HEK293 (cell line): Measurements from ENCODE around the gene CRACR2A.
A peak's percentile ranks its signal among the peaks of the same experiment; 100 is the strongest.

ENCODE experiments used
- CTCF ChIA-PET: fragments of 350-600 bp; formaldehyde crosslinking; extraction: SDS; loops from one replicate; lab custom pipeline; 2021; ENCODE audit warnings: antibody characterized with exemption; lab: Yijun Ruan, JAX
- POLR2A ChIA-PET: fragments of 300-600 bp; formaldehyde crosslinking; extraction: SDS; loops from one replicate; lab custom pipeline; 2020; ENCODE audit warnings: antibody characterized with exemption, inconsistent platforms; lab: Yijun Ruan, JAX
- H3K27ac ChIP-seq: fragments of 200-500 bp; sonication (Bioruptor generic); 2 replicates; pipeline ENCODE4 v1.5.1; 2014; ENCODE audit warnings: low read depth, low read length, control low read depth, inconsistent platforms; ENCODE audit errors: extremely low read depth
- H3K36me3 ChIP-seq, 2 experiments: fragments of 200-500 bp in 1 of 2; sonication (Bioruptor generic) in 1 of 2; 1 replicate in 1 of 2; 2 replicates in 1 of 2; pipeline ENCODE4 v1.5.1; 2014 to 2017; ENCODE audit warnings: inconsistent platforms in 2 of 2, low read length in 2 of 2; ENCODE audit not compliant: control insufficient read depth in 2 of 2, insufficient read depth in 1 of 2
- H3K4me1 ChIP-seq: fragments of 200-500 bp; sonication (Bioruptor generic); 2 replicates; pipeline ENCODE4 v1.5.1; 2014; ENCODE audit warnings: mild to moderate bottlenecking, low read length, inconsistent platforms; ENCODE audit not compliant: control insufficient read depth, insufficient read depth
- H3K4me3 ChIP-seq: 2 replicates; pipeline ENCODE4 v1.5.1; 2011; ENCODE audit warnings: low read depth, mild to moderate bottlenecking, control low read depth, low read length, moderate library complexity
- H3K9me3 ChIP-seq: fragments of 200-500 bp; sonication (Bioruptor generic); 2 replicates; pipeline ENCODE4 v1.5.1; 2014; ENCODE audit warnings: low read depth, low read length, inconsistent platforms; ENCODE audit not compliant: control insufficient read depth, insufficient read depth
- GFI1B ChIP-seq: fragments of 450-650 bp; formaldehyde crosslinking; IDR thresholded peaks from 2 replicates; pipeline ENCODE4 v1.5.1; 2016; ENCODE audit warnings: missing biosample characterization, missing genetic modification characterization
- HOXA7 ChIP-seq: sonication (generic); formaldehyde crosslinking; IDR thresholded peaks from 2 replicates; pipeline ENCODE4 v1.8.1; 2022; ENCODE audit warnings: missing genetic modification reagents, borderline replicate concordance
- KLF16 ChIP-seq: fragments of 450-650 bp; formaldehyde crosslinking; IDR thresholded peaks from 2 replicates; pipeline ENCODE4 v1.5.1; 2017; ENCODE audit warnings: missing biosample characterization, missing genetic modification characterization
- KLF9 ChIP-seq: fragments of 450-650 bp; formaldehyde crosslinking; IDR thresholded peaks from 2 replicates; pipeline ENCODE4 v1.5.1; 2016; ENCODE audit warnings: missing biosample characterization, missing genetic modification characterization, low read depth
- PATZ1 ChIP-seq: fragments of 450-650 bp; formaldehyde crosslinking; IDR thresholded peaks from 2 replicates; pipeline ENCODE4 v1.5.1; 2016; ENCODE audit warnings: missing biosample characterization, missing genetic modification characterization
- SALL2 ChIP-seq: fragments of 450-650 bp; formaldehyde crosslinking; IDR thresholded peaks from 2 replicates; pipeline ENCODE4 v1.5.0; 2017; ENCODE audit warnings: missing biosample characterization, mild to moderate bottlenecking, missing genetic modification characterization, borderline replicate concordance
- ZNF112 ChIP-seq: fragments of 450-650 bp; formaldehyde crosslinking; IDR thresholded peaks from 2 replicates; pipeline ENCODE4 v1.5.0; 2017; ENCODE audit warnings: missing biosample characterization, missing genetic modification characterization
- ZNF133 ChIP-seq: fragments of 450-650 bp; formaldehyde crosslinking; IDR thresholded peaks from 2 replicates; pipeline ENCODE4 v1.5.1; 2016; ENCODE audit warnings: missing biosample characterization, missing genetic modification characterization
- ZNF138 ChIP-seq: fragments of 450-650 bp; formaldehyde crosslinking; IDR thresholded peaks from 2 replicates; pipeline ENCODE4 v1.5.1; 2016; ENCODE audit warnings: missing biosample characterization, missing genetic modification characterization, borderline replicate concordance
- ZNF2 ChIP-seq: fragments of 450-650 bp; formaldehyde crosslinking; IDR thresholded peaks from 2 replicates; pipeline ENCODE4 v1.5.1; 2016; ENCODE audit warnings: missing biosample characterization, missing genetic modification characterization
- ZNF292 ChIP-seq: fragments of 450-650 bp; formaldehyde crosslinking; IDR thresholded peaks from 2 replicates; pipeline ENCODE4 v1.5.1; 2016; ENCODE audit warnings: low read depth, missing biosample characterization, missing genetic modification characterization, borderline replicate concordance
- ZNF302 ChIP-seq: fragments of 450-650 bp; formaldehyde crosslinking; IDR thresholded peaks from 2 replicates; pipeline ENCODE4 v1.5.1; 2016; ENCODE audit warnings: missing biosample characterization, missing genetic modification characterization, low read depth
- ZNF354C ChIP-seq: fragments of 450-650 bp; formaldehyde crosslinking; IDR thresholded peaks from 2 replicates; pipeline ENCODE4 v1.5.1; 2016; ENCODE audit warnings: missing biosample characterization, missing genetic modification characterization, low read depth, borderline replicate concordance
- ZNF48 ChIP-seq: fragments of 450-650 bp; formaldehyde crosslinking; IDR thresholded peaks from 2 replicates; pipeline ENCODE4 v1.5.1; 2016; ENCODE audit warnings: missing biosample characterization, missing genetic modification characterization
- ZNF488 ChIP-seq: fragments of 450-650 bp; formaldehyde crosslinking; IDR thresholded peaks from 2 replicates; pipeline ENCODE4 v1.5.1; 2016; ENCODE audit warnings: missing biosample characterization, missing genetic modification characterization
- ZNF560 ChIP-seq: fragments of 450-650 bp; formaldehyde crosslinking; IDR thresholded peaks from 2 replicates; pipeline ENCODE4 v1.5.1; 2017; ENCODE audit warnings: missing biosample characterization, missing genetic modification characterization, borderline replicate concordance
- ZNF654 ChIP-seq: fragments of 450-650 bp; formaldehyde crosslinking; IDR thresholded peaks from 2 replicates; pipeline ENCODE4 v1.5.1; 2016; ENCODE audit warnings: low read depth, missing biosample characterization, missing genetic modification characterization
- ZNF670 ChIP-seq: fragments of 450-650 bp; formaldehyde crosslinking; IDR thresholded peaks from 2 replicates; pipeline ENCODE4 v1.5.1; 2016; ENCODE audit warnings: missing biosample characterization, missing genetic modification characterization, low read depth
- ZNF677 ChIP-seq: fragments of 450-650 bp; IDR thresholded peaks from 2 replicates; pipeline ENCODE4 v1.5.0; 2018; ENCODE audit warnings: missing biosample characterization, mild to moderate bottlenecking, missing genetic modification characterization, moderate library complexity
- ZNF837 ChIP-seq: fragments of 450-650 bp; formaldehyde crosslinking; IDR thresholded peaks from 2 replicates; pipeline ENCODE4 v1.5.1; 2016; ENCODE audit warnings: missing biosample characterization, missing genetic modification characterization
- ZSCAN18 ChIP-seq: fragments of 450-650 bp; formaldehyde crosslinking; IDR thresholded peaks from 2 replicates; pipeline ENCODE4 v1.5.1; 2016; ENCODE audit warnings: missing biosample characterization, missing genetic modification characterization
- TF ChIP-seq, protein P1 (sequence below): fragments of 450-650 bp; formaldehyde crosslinking; IDR thresholded peaks from 2 replicates; pipeline ENCODE4 v1.5.1; 2016; ENCODE audit warnings: missing biosample characterization, missing genetic modification characterization
- TF ChIP-seq, protein P2 (sequence below): fragments of 450-650 bp; formaldehyde crosslinking; IDR thresholded peaks from 2 replicates; pipeline ENCODE4 v1.5.1; 2016; ENCODE audit warnings: missing biosample characterization, missing genetic modification characterization

Gene CRACR2A

GRCh38 chr12:3651585-3652424 lies 101.1 kb downstream of the CRACR2A start (continued):
- TF ChIP-seq ZSCAN18 (tag by site-specific recombination) (no peak), ZNF677 (no peak), ZNF488 (tag by site-specific recombination) (0 out of 2 replicates have a peak, but pooled peaks have one; percentile 44), ZNF2 (no peak), HOXA7 (CRISPR knock-in tag) (no peak), PATZ1 (tag by site-specific recombination) (no peak), ZNF302 (no peak), SALL2 (tag by site-specific recombination) (no peak), ZNF133 (tag by site-specific recombination) (no peak), GFI1B (tag by site-specific recombination) (peak; percentile 94), ZNF560 (no peak), ZNF138 (tag by site-specific recombination) (no peak)

DNA sequence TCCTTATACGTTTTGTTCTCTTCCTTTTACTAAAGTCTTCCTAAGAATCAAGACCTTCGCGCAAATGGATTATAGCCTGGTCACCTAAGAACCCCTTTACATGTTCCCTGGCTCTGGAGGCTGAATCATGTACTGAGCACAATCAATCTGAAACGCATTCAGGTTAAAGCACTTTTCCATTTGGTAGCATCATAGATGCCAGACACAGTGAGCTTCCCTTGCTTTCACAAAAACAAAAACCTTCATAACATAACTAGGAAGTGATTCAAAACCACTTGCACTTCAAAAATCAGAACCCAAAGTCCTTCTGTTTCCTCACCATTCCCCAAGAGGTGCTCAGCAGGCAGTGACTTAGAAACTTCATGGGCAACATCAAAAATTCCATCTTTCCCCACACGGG lies 105.4 kb downstream of the CRACR2A start:
- H3K4me1 ChIP-seq = no peaks in the 10 kb centered on the region
- H3K9me3 ChIP-seq = no peaks in the 10 kb centered on the region
- H3K27ac ChIP-seq = no peak overlapping the region
- CTCF ChIA-PET = interaction anchor here (0.5 to 1.7 kb wide), 3 partner anchors 10 to 348 kb away, joined by 3 to 5 read pairs (median 4); no protein-coding TSS in a partner anchor
- no peak for TF ChIP-seq ZNF670
- no peak for TF ChIP-seq ZNF112 (tag by site-specific recombination)
- TF ChIP-seq KLF9 = no peak
- TF ChIP-seq, protein P1, sequence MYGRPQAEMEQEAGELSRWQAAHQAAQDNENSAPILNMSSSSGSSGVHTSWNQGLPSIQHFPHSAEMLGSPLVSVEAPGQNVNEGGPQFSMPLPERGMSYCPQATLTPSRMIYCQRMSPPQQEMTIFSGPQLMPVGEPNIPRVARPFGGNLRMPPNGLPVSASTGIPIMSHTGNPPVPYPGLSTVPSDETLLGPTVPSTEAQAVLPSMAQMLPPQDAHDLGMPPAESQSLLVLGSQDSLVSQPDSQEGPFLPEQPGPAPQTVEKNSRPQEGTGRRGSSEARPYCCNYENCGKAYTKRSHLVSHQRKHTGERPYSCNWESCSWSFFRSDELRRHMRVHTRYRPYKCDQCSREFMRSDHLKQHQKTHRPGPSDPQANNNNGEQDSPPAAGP (tag by site-specific recombination) = no peak
- TF ChIP-seq, all 188 proteins: peak for 0
- Histone ChIP-seq H3K36me3 (no peaks in the 10 kb centered on the region), H3K4me3 (no peak overlapping the region)
- POLR2A ChIA-PET = no interaction called here

- no peaks in the 10 kb centered on the region for H3K9me3 ChIP-seq
- H3K36me3 ChIP-seq = no peaks in the 10 kb centered on the region
- no peak overlapping the region for H3K27ac ChIP-seq
- ChIA-PET CTCF (interaction anchor here (0.8 to 1.7 kb wide), 2 partner anchors 11 to 347 kb away, joined by 4 to 5 read pairs; no protein-coding TSS in a partner anchor), POLR2A (no interaction called here)
- H3K4me1 ChIP-seq = no peaks in the 10 kb centered on the region
- H3K4me3 ChIP-seq = no peak overlapping the region
- TF ChIP-seq ZNF133 (tag by site-specific recombination) (no peak), ZNF670 (no peak), ZNF48 (tag by site-specific recombination) (no peak), ZNF292 (tag by site-specific recombination) (no peak), ZNF837 (tag by site-specific recombination) (no peak), ZNF2 (no peak), KLF16 (tag by site-specific recombination) (no peak), ZNF354C (tag by site-specific recombination) (no peak), ZNF654 (tag by site-specific recombination) (no peak)
- TF ChIP-seq, protein P2, sequence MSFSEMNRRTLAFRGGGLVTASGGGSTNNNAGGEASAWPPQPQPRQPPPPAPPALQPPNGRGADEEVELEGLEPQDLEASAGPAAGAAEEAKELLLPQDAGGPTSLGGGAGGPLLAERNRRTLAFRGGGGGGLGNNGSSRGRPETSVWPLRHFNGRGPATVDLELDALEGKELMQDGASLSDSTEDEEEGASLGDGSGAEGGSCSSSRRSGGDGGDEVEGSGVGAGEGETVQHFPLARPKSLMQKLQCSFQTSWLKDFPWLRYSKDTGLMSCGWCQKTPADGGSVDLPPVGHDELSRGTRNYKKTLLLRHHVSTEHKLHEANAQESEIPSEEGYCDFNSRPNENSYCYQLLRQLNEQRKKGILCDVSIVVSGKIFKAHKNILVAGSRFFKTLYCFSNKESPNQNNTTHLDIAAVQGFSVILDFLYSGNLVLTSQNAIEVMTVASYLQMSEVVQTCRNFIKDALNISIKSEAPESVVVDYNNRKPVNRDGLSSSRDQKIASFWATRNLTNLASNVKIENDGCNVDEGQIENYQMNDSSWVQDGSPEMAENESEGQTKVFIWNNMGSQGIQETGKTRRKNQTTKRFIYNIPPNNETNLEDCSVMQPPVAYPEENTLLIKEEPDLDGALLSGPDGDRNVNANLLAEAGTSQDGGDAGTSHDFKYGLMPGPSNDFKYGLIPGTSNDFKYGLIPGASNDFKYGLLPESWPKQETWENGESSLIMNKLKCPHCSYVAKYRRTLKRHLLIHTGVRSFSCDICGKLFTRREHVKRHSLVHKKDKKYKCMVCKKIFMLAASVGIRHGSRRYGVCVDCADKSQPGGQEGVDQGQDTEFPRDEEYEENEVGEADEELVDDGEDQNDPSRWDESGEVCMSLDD (tag by site-specific recombination) = no peak
Observed at GRCh38 chr12:3646561-3647241, 106.2 kb downstream of the CRACR2A start.
